HG03565 (cell line): ENCODE data around the gene TNNT1.

Source experiments
- ATAC-seq: cut with Tn5 transposase; IDR thresholded peaks from one replicate; pipeline ENCODE4 v1.9.1; 2021; ENCODE audit warnings: mild to moderate bottlenecking, moderate library complexity; ENCODE audit not compliant: unreplicated experiment

The TNNT1 gene

DNA sequence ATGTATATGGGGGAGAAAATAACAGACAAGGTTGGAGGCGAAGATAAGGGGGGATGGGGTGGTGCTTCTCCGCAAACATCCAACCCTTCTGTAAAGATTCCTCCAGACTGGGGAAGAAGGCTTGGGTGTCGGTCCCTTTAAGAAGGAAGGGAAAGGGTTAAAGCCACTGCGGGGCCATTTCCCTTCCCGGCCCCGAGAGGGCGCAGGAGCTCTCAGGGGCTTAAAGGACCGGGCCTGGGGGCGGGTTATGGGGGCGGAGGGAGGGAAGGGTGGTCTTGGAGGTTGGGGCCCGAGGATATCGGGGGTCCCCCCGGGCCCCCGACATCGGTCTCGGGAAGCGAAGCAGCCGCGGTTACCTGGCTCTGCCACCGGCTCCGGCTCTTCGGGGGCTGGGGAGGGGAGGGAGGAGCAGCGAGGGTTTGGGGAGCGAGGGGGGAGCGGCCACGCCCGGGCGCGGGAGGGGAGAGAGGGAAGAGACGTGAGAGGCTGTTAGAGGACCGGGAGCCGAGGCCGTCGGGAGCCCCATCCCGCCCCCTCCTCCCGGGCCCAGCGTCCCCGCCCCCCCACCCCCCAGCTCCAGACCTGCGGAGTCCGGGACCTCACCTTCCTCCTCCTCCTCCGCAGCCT lies 2.8 kb downstream of the TNNT1 start:
- no peak for ATAC-seq

DNA sequence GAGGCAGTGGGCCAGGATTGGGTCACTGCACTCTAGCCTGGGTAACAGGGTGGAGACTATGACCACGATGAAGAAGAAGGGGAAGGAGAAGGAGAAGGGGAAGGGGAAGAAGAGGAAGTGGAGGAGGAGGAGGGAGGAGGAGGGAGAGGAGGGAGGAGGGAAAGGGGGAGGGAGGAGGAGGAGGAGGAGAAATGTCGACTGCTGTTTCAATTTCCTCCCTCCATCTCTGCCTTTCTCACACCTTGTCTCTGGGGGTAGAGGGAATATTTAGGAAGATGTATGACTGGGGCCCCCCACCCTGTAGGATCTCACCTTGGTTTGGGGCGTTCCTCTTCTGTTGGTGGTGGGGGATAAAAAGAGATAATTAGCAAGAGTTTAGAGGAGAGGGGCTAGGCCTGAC lies 3.8 kb downstream of the TNNT1 start:
- no peak for ATAC-seq

DNA sequence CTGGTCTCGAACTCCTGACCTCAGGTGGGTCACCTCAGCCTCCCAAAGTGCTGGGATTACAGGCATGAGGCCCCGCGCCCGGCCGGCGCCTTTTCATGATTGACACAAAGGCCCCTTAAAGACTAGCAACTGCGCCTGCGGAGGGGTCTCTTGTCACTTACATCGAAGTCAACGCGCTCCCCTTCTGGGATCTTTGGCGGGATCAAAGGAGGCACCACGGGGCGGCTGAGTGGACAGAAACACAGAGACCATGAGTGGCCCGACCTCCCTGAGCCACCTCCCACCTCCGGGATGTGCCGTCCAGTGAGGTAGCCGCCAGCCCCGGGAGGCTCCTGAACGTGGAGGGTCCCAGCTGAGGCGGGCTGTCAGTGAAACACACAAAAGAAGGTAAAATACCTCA lies 7.3 kb downstream of the TNNT1 start:
- ATAC-seq: no peak

DNA sequence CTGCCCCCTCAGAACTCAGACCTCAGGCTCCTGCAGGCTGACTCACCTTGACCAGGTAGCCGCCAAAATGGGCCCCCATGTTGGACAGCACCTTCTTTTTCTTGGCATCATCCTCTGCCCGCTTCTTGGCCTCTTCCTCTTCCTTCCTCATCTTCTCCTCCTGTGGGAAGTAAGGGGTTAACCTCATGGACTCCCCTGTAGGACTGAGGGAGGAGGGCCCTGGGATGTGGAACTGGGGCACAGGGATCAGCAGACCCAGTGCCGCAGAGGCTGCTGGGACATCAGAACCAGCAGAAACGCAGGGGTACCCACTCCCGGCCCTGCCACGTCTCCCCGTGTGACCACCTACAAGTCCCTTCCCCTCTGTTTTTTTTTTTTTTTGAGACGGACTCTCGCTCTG lies 11.1 kb downstream of the TNNT1 start:
- ATAC-seq: no peak

DNA sequence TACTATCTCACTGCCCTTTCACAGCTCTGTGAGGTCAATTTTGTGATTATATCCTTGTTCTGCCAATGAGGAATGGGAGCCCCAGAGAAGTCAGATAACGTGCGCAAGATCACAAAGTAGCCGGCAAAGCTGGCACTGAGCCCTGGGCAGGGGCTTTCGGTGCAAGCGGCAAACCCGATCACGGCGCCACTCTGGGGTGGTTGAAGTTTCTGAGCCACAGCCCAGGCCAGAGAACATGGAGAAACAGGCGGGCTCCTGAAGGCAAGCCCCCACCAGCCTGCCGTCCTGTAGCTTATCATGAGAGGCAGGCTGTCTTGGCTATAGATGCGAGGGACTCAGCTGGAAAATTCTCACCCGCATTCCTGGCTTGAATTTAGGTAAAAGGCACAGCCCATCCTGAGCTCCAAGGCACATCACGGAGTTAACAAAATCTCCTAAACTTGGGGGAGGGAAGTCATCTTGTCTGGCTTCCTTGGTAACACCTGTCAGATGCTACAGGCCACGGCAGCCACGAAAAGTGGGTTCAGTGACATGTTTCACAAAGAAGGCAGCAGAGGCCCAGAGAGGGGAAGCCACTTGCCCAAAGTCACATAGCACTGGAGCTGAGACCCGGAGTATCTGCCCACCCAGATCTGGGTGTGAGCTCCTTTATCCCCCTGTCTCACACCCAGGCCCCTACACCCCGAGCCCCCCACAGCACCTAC lies 12.5 kb downstream of the TNNT1 start:
- ATAC-seq: no peak

DNA sequence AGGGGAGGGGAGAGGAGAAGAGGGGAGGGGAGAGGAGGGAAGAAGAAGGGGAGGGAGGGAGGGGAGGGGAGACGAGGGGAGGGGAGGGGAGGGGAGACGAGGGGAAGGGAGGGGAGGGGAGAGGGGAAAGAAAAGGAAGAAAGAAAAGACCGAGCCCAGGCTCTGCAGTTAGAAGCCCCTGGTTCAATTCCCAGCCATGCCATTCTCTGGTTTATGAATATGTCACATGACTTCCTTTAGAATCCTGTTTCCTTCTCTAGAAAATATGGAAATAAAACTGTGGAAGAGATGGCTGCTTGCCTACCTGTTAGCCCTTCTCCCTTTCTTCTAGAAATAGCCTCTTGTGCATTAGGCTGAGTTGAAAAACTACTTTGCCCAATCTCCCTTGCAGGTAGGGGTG lies 14.3 kb downstream of the TNNT1 start:
- no peak for ATAC-seq

DNA sequence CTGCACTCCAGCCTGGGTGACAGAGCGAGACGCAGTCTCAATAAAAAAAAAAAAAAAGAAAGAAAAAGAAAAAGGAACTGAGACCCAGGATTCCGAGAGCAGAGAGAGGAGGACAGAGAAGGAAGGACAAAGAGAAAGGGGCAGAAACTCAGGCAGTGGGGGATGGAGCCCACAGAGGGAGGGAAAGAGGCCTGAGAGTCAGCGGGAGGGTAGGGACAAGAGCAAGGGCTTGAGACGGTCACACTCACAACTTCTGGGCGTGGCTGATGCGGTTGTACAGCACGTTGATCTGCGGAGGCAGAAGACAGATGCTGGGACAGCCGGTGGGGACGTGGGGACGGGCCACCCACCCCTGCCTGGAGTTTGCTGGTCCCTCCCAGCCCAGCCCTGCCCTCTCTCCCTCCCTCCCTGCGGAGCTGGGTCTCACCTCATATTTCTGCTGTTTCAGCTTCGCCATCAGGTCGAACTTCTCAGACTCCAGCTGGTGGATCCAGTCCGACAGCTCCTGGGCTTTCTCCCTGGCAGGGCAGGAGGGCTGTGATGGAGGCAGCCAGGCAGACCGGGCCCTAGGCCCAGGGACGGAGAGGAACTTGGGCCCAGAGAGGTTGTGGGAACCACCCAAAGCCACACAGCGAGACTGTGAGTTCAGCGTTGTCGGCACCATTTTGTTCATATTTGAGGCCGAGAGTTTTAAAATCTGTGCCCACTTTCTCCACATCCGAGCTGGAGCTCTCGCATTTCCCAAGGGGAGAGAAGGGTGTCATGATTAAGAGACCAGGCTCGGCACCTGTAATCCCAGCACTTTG lies 15.2 kb downstream of the TNNT1 start:
- no peak for ATAC-seq

DNA sequence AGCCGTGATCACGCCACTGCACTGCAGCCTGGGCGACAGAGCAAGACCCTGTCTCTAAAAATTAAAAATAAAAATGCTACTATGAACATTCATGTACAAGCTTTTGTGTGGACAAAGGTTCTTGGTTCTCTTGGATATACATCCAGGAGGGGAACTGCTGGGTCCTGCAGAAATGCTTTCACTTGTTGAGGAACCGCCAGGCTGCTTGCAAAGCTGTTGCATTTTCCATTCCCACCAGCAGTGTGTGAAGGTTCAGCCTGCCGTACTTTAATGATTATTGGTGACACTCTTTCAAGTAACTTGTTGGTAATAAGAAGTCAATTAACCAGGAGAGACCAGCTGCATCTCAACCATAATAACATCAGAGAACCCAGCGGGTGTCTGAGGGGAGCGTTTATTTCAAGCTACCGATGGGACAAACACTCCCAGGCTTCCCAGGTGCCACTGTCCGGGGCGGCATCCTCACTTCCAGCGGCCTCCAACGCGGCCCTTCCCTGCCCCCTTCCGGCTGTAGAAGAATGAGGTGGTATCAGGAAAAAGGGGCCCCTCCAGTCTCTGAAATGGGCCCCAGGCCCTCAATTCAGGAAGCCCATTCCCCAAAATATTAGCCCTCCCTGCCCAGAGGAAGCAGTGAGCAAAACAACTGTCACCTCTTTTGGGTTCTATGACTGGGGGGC lies 16.4 kb downstream of the TNNT1 start:
- ATAC-seq: no peak

DNA sequence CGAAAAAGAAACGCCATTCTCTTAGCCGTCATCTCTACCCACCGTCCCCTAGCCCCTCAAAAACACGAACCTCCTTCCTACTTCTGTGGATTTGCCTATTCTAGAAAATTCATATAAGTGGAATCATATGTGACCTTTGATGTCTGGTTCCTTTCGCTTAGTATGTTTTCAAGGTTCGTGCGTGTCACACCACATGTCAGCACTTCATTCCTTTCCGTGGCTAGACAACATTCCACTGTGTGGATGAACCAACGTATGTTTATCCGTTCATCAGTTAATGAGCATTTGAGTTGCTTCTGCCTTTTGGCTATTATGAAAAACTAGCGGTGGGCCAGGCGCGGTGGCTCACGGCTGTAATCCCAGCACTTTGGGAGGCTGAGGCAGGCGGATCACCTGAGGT lies 17.6 kb downstream of the TNNT1 start:
- ATAC-seq: no peak

DNA sequence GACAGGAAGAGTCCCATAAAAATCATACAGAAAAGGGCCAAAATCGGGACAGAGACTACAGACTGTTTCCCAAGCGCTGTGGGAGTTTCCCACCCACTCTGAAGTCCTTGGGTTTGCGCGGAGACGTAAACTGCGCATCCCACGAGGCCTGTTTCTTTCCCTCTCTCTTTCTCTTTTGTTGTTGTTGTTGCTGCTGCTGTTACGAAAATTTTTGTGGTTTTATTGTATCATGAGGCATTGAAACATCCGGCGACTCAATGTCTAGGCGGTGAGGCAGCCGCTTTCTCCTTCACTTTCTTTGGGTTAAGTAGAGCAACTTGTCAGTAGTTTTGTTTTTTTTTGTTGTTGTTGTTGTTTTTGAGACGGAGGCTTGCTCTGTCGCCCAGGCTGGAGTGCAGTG lies 30.0 kb downstream of the TNNT1 start:
- no peak for ATAC-seq

DNA sequence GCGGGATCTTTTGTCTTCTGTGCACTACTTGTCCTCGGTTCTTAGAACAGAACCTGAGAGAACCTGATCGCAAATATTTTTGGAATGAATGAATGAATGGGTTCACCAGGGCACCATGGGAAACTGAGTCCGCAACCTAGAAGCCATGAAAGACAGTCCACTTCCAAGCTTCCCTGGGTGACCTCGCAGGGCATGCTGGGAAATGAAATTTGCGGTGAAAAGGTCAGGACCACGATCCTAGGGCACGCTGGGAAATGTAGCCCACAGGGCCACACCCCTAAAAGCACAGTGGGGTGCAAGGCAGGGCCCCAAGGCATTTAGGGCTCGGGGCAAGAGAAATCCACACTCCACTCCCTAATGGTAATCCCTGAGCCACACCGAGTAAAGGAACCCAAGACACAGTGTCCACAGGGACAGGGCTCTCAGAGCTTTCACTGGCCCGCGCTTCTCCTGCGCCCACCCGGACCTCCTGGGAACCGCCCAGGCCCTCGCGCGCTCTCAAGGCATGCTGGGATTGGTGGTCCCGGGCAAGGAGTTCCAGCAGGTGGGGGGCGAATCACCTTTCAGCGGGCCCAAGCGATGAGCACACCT lies 30.5 kb downstream of the TNNT1 start:
- ATAC-seq: no peak

DNA sequence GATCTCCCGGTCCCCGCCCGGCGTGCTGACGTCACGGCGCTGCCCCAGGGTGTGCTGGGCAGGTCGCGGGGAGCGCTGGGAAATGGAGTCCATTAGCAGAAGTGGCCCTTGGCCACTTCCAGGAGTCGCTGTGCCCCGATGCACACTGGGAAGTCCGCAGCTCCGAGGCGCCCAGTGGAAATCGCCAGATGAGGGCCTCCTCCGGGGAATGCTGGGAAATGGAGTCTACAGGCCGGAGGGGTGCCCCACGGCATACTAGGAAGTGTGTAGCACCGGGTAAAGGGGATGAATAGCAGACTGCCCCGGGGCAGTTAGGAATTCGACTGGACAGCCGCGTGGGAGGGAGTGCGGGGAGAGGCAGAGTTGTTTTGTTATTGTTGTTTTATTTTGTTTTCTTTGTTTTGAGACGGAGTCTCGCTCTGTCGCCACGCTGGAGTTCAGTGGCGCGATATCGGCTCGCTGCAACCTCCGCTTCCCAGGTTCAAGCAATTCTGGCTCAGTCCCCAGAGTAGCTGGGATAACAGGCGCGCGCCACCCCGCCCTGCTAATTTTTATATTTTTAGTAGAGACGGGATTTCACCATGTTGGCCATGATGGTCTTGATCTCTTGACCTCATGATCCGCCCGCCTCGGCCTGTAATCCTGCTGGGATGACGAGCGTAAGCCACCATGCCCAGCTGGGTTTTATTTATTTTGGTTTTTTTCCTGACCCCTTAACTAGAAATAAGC lies 31.2 kb downstream of the TNNT1 start:
- peak; percentile 85 for ATAC-seq

DNA sequence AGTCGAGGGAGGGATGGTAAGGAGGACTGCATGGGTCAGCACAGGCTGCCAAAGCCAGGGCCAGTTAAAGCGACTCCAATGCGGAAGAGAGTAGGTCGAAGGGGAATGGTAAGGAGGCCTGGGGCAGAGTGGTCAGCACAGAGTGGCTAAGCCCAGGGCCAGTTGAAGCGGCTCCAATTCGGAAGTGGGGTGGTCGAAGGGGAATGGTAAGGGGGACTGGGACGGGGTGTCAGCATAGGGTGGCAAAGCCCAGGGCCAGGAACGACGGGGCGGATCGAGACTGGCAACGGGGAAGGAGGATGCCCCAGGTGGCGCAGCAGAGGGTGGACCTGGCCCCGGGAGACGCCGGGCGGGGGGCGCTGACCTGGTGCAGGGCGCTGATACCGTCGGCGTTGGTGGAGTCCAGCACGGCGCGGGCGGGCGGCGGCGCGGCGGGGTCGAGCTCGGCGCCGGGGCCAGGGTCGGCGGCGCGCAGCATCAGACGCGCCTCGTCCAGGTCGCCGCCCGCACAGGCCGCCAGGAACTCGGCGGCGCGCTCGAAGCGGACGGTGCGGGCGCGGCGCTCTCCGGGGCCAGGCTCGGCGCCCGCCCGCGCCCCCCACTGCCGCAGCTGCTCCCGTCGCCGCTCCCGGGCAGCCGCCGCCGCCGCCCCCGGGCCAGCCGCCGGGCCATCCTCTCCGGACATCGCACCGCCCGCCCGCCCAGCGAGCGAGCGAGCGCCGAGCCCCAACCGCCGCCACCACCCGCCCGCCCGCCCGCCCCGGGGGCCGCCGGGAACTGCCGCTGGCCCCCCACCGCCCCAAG lies 31.9 kb downstream of the TNNT1 start, which contains the start of gene PPP1R12C:
PPP1R12C (minus strand) TSS at position 779 of the 804 bp plus-strand sequence; CDS start at position 685, 94 bp downstream.
- ATAC-seq: peak; percentile 1

DNA sequence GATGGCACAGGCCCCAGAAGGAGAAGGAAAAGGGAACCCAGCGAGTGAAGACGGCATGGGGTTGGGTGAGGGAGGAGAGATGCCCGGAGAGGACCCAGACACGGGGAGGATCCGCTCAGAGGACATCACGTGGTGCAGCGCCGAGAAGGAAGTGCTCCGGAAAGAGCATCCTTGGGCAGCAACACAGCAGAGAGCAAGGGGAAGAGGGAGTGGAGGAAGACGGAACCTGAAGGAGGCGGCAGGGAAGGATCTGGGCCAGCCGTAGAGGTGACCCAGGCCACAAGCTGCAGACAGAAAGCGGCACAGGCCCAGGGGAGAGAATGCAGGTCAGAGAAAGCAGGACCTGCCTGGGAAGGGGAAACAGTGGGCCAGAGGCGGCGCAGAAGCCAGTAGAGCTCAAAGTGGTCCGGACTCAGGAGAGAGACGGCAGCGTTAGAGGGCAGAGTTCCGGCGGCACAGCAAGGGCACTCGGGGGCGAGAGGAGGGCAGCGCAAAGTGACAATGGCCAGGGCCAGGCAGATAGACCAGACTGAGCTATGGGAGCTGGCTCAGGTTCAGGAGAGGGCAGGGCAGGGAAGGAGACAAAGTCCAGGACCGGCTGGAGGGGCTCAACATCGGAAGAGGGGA lies 32.7 kb downstream of the TNNT1 start:
- no peak for ATAC-seq

DNA sequence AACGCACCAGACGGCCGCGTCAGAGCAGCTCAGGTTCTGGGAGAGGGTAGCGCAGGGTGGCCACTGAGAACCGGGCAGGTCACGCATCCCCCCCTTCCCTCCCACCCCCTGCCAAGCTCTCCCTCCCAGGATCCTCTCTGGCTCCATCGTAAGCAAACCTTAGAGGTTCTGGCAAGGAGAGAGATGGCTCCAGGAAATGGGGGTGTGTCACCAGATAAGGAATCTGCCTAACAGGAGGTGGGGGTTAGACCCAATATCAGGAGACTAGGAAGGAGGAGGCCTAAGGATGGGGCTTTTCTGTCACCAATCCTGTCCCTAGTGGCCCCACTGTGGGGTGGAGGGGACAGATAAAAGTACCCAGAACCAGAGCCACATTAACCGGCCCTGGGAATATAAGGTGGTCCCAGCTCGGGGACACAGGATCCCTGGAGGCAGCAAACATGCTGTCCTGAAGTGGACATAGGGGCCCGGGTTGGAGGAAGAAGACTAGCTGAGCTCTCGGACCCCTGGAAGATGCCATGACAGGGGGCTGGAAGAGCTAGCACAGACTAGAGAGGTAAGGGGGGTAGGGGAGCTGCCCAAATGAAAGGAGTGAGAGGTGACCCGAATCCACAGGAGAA lies 33.5 kb downstream of the TNNT1 start:
- ATAC-seq: no peak

DNA sequence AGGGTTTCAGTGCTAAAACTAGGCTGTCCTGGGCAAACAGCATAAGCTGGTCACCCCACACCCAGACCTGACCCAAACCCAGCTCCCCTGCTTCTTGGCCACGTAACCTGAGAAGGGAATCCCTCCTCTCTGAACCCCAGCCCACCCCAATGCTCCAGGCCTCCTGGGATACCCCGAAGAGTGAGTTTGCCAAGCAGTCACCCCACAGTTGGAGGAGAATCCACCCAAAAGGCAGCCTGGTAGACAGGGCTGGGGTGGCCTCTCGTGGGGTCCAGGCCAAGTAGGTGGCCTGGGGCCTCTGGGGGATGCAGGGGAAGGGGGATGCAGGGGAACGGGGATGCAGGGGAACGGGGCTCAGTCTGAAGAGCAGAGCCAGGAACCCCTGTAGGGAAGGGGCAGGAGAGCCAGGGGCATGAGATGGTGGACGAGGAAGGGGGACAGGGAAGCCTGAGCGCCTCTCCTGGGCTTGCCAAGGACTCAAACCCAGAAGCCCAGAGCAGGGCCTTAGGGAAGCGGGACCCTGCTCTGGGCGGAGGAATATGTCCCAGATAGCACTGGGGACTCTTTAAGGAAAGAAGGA lies 34.4 kb downstream of the TNNT1 start:
- ATAC-seq: no peak

DNA sequence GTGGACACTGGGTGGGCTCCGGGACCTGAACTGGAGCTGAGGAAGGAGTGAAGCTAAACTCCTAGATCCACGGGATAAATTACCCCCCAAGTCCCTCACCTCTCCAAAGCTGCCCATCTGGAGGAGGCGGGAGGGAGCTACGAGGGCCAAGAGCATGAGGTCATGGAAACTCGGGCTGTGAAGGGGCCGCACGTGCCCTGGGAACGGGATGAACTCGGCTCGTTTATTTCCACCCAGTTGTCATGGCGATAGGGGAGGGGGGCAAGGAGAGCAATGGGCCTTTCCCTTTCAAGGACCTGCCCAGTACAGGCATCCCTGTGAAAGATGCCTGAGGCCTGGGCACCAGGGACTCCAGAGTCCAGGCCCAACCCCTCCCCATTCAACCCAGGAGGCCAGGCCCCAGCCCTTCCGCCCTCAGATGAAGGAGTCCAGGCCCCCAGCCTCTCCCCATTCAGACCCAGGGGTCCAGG lies 35.4 kb downstream of the TNNT1 start:
- no peak for ATAC-seq
